Mesenchymal stem cell (in vitro differentiated cells and primary cell): Measurements from ENCODE around the gene SSNA1.

Experiments
- DNase-seq: peaks from one replicate; pipeline ENCODE4 v3.0.0-alpha.2; 2013
- H2AFZ ChIP-seq: one replicate; pipeline ENCODE4 v1.6.1; 2013; ENCODE audit warnings: low read depth, mild to moderate bottlenecking, control low read depth, inconsistent platforms, low read length, moderate library complexity
- H2AK5ac ChIP-seq: 2 replicates; pipeline ENCODE4 v1.6.1; 2013; ENCODE audit warnings: low read length, moderate library complexity, mild to moderate bottlenecking, inconsistent platforms; ENCODE audit not compliant: severe bottlenecking
- H2BK120ac ChIP-seq: one replicate; pipeline ENCODE4 v1.6.1; 2013; ENCODE audit warnings: low read depth, mild to moderate bottlenecking, inconsistent platforms, low read length, moderate library complexity
- H2BK12ac ChIP-seq, 2 experiments: one replicate each; pipeline ENCODE4 v1.6.1; 2013; ENCODE audit warnings: inconsistent platforms in 2 of 2, low read length in 2 of 2, mild to moderate bottlenecking in 2 of 2, moderate library complexity in 2 of 2, control low read depth in 1 of 2
- H2BK15ac ChIP-seq: one replicate; pipeline ENCODE4 v1.6.1; 2013; ENCODE audit warnings: mild to moderate bottlenecking, low read depth, inconsistent platforms; ENCODE audit not compliant: poor library complexity, severe bottlenecking
- H2BK5ac ChIP-seq: 2 replicates; pipeline ENCODE4 v1.6.1; 2013; ENCODE audit warnings: low read depth, mild to moderate bottlenecking, low read length, control low read depth, inconsistent platforms; ENCODE audit not compliant: poor library complexity, severe bottlenecking
- H3K14ac ChIP-seq, 2 experiments: one replicate each; pipeline ENCODE4 v1.6.1; 2013; ENCODE audit warnings: inconsistent platforms in 2 of 2, low read length in 2 of 2, control low read depth in 1 of 2, mild to moderate bottlenecking in 1 of 2, moderate library complexity in 1 of 2
- H3K18ac ChIP-seq, 2 experiments: one replicate each; pipeline ENCODE4 v1.6.1; 2013; ENCODE audit warnings: inconsistent platforms in 2 of 2, low read length in 2 of 2, control low read depth in 1 of 2, low read depth in 1 of 2, mild to moderate bottlenecking in 1 of 2
- H3K23ac ChIP-seq, 2 experiments: one replicate each; pipeline ENCODE4 v1.6.1; 2013; ENCODE audit warnings: inconsistent platforms in 2 of 2, low read length in 2 of 2, mild to moderate bottlenecking in 2 of 2, moderate library complexity in 2 of 2, control low read depth in 1 of 2
- H3K27ac ChIP-seq: 2 replicates; pipeline ENCODE4 v1.5.1; 2013; ENCODE audit warnings: mild to moderate bottlenecking, moderate library complexity, low read length, control low read depth, inconsistent platforms; ENCODE audit not compliant: poor library complexity, severe bottlenecking
- H3K27me3 ChIP-seq, 2 experiments: 2 replicates each; pipeline versions ENCODE4 v1.6.1 to v1.7.0; 2013; ENCODE audit warnings: low read length in 2 of 2, mild to moderate bottlenecking in 2 of 2, moderate library complexity in 2 of 2, control low read depth in 1 of 2, inconsistent platforms in 1 of 2; ENCODE audit not compliant: control insufficient read depth in 1 of 2, insufficient read depth in 1 of 2
- H3K36me3 ChIP-seq, 2 experiments: 2 replicates each; pipeline versions ENCODE4 v1.6.1 to v1.7.0; 2013; ENCODE audit warnings: low read length in 2 of 2, control low read depth in 1 of 2, inconsistent platforms in 1 of 2, low read depth in 1 of 2, mild to moderate bottlenecking in 1 of 2; ENCODE audit not compliant: insufficient read depth in 2 of 2, control insufficient read depth in 1 of 2
- H3K4ac ChIP-seq, 2 experiments: one replicate each; pipeline ENCODE4 v1.6.1; 2013; ENCODE audit warnings: inconsistent platforms in 2 of 2, low read length in 2 of 2, mild to moderate bottlenecking in 2 of 2, moderate library complexity in 2 of 2, control low read depth in 1 of 2, low read depth in 1 of 2
- H3K4me1 ChIP-seq: 2 replicates; pipeline ENCODE4 v1.6.1; 2013; ENCODE audit warnings: low read depth, low read length, control low read depth; ENCODE audit not compliant: control insufficient read depth, insufficient read depth
- H3K4me2 ChIP-seq: 2 replicates; pipeline ENCODE4 v1.6.1; 2013; ENCODE audit warnings: low read length, mild to moderate bottlenecking, inconsistent platforms; ENCODE audit not compliant: poor library complexity, severe bottlenecking
- H3K4me3 ChIP-seq, 2 experiments: 2 replicates each; pipeline versions ENCODE4 v1.5.1 to v1.7.0; 2013; ENCODE audit warnings: low read length in 2 of 2, mild to moderate bottlenecking in 2 of 2, control low read depth in 1 of 2, low read depth in 1 of 2; ENCODE audit not compliant: insufficient read depth in 1 of 2
- H3K79me1 ChIP-seq: replicated peaks from 2 replicates; pipeline ENCODE4 v1.6.1; 2013; ENCODE audit warnings: mild to moderate bottlenecking, control low read depth, low read length, inconsistent platforms; ENCODE audit not compliant: poor library complexity, severe bottlenecking
- H3K9ac ChIP-seq: 2 replicates; pipeline ENCODE4 v1.7.0; 2013; ENCODE audit warnings: mild to moderate bottlenecking, low read length, moderate library complexity
- H3K9me3 ChIP-seq: 2 replicates; pipeline ENCODE4 v1.7.0; 2013; ENCODE audit warnings: mild to moderate bottlenecking, low read length; ENCODE audit not compliant: control insufficient read depth
- H4K8ac ChIP-seq: one replicate; pipeline ENCODE4 v1.6.1; 2013; ENCODE audit warnings: inconsistent platforms, mild to moderate bottlenecking, low read length, moderate library complexity
- H4K91ac ChIP-seq: one replicate; pipeline ENCODE4 v1.6.1; 2013; ENCODE audit warnings: mild to moderate bottlenecking, low read length, inconsistent platforms
- WGBS: methylation state at CpG from one replicate; pipeline ENCODE4 v1.1.7; 2013; ENCODE audit warnings: mixed read lengths; 5-methylcytosine and 5-hydroxymethylcytosine counted together

SSNA1 gene

DNA sequence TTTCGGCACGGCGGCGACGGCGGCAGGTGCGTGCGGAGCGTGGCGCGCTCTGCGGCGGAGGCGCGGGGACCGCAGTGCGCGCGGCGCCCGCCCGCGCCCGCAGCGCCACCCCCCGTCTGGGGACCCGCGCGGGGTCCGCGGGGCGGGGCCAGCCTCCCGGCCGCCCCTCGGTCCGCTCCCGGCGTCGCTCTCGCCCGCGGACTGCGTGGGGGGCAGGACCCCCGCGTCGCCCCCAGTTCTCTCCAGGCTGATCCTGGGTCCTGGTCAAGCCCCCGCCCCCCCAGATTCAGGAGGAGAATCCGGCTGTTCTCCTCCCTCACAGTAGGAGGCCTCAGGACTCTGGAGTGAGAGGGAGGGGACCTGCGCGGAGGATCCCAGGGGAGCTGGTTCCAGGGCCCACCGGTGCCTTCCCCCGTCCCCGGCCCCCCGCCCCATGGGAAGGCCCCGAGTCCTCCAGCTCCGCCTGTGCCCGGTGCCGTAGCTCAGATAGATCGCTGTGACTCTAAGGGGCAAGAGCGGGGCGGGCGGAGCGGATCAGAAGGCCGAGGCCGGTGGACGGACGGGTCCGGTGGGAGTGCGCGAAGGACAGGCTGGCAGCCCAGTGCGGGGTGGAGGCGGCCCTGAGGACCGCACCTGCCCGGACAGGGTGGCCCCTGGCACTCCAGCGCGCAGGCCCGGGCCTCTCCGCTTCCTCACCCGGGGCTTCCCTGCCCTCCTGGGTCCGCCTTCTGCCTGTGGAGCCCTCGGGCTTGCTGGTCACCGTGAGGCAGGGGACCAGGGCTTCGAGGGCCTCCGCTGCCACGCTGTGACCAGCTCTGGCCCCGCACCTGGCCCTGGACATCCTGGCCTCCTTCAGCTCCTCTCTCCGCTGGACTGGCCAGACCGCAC lies 34.0 kb downstream of the SSNA1 start, which contains the start of gene RNF208:
TSS of gene RNF208 (minus strand) at position 51 of the 888 bp plus-strand sequence. CDS start 1,028 bp downstream, outside the sequence.
- no peaks in the 10 kb centered on the region for H3K79me1 ChIP-seq
- no peak within 1 kb of the TSS for H2BK5ac ChIP-seq
- peak within 1 kb of the TSS; percentile 54 to 73 for H3K4me3 ChIP-seq
- H3K27me3 ChIP-seq, result no peaks in the 10 kb centered on the region
- peak within 1 kb of the TSS; percentile 80 for H3K4me2 ChIP-seq
- H2AK5ac ChIP-seq, result no peak within 1 kb of the TSS
- peak within 1 kb of the TSS; percentile 87 for H4K91ac ChIP-seq
- H3K14ac ChIP-seq, result no peak within 1 kb of the TSS
- peaks cover 68% of the 10 kb centered on the region for H3K4me1 ChIP-seq
- peak within 1 kb of the TSS in 1 of 2 experiments; percentile 12 for H2BK12ac ChIP-seq
- H3K36me3 ChIP-seq, result peaks cover 0 to 10% of the 10 kb centered on the region in 2 experiments
- peak within 1 kb of the TSS in 1 of 2 experiments; percentile 7 for H3K4ac ChIP-seq
- peak within 1 kb of the TSS; percentile 92 for H4K8ac ChIP-seq
- H3K27ac ChIP-seq, result peak within 1 kb of the TSS; percentile 17
- peak within 1 kb of the TSS; percentile 45 for H2BK120ac ChIP-seq
- WGBS, result 19% methylated on average over 47 of the region's 88 CpGs
- H3K18ac ChIP-seq, result peak within 1 kb of the TSS; percentile 41 to 85
- H3K9ac ChIP-seq, result peak within 1 kb of the TSS; percentile 43
- DNase-seq, result peak; percentile 24
- no peaks in the 10 kb centered on the region for H3K9me3 ChIP-seq
- H2AFZ ChIP-seq, result peak within 1 kb of the TSS; percentile 65
- peak within 1 kb of the TSS; percentile 26 for H2BK15ac ChIP-seq
- peak within 1 kb of the TSS in 1 of 2 experiments; percentile 36 for H3K23ac ChIP-seq

- no peak overlapping the region for H2BK12ac ChIP-seq
- H4K8ac ChIP-seq, result peak overlapping the region; percentile 92
- WGBS, result 1% methylated on average over 62 of the region's 63 CpGs
- peak; percentile 98 for DNase-seq
- no peak overlapping the region for H2AK5ac ChIP-seq
- peak overlapping the region; percentile 96 for H2AFZ ChIP-seq
- peak overlapping the region; percentile 86 for H4K91ac ChIP-seq
- no peaks in the 10 kb centered on the region for H3K9me3 ChIP-seq
- H2BK120ac ChIP-seq, result no peak overlapping the region
- H3K18ac ChIP-seq, result peak overlapping the region; percentile 74 to 93
- H3K23ac ChIP-seq, result peak overlapping the region in 1 of 2 experiments; percentile 36
- H3K27me3 ChIP-seq, result peaks cover 0 to 4% of the 10 kb centered on the region in 2 experiments
- H2BK15ac ChIP-seq, result no peak overlapping the region
- H3K4me2 ChIP-seq, result peak overlapping the region; percentile 85
- peaks cover 59% of the 10 kb centered on the region for H3K4me1 ChIP-seq
- no peaks in the 10 kb centered on the region for H3K79me1 ChIP-seq
- H2BK5ac ChIP-seq, result no peak overlapping the region
- H3K9ac ChIP-seq, result peak overlapping the region; percentile 92
- H3K14ac ChIP-seq, result peak overlapping the region in 1 of 2 experiments; percentile 97
- peak overlapping the region; percentile 71 to 86 for H3K4me3 ChIP-seq
- H3K36me3 ChIP-seq, result peaks cover 0 to 10% of the 10 kb centered on the region in 2 experiments
- peak overlapping the region; percentile 25 for H3K27ac ChIP-seq
- H3K4ac ChIP-seq, result peak overlapping the region in 1 of 2 experiments; percentile 90
Observed at GRCh38 chr9:137223078-137223970, 34.8 kb downstream of the SSNA1 start.

- WGBS, result 80% methylated on average over 23 of the region's 23 CpGs
- H2BK120ac ChIP-seq, result no peak within 1 kb of the TSS
- DNase-seq, result no peak
- H3K4me1 ChIP-seq, result peaks cover 46% of the 10 kb centered on the region
- H2AK5ac ChIP-seq, result no peak within 1 kb of the TSS
- peak within 1 kb of the TSS; percentile 85 for H3K4me2 ChIP-seq
- no peak within 1 kb of the TSS for H3K14ac ChIP-seq
- peak within 1 kb of the TSS; percentile 91 for H4K8ac ChIP-seq
- no peaks in the 10 kb centered on the region for H3K79me1 ChIP-seq
- H3K36me3 ChIP-seq, result peaks cover 0 to 7% of the 10 kb centered on the region in 2 experiments
- peaks cover 0 to 21% of the 10 kb centered on the region in 2 experiments for H3K27me3 ChIP-seq
- no peaks in the 10 kb centered on the region for H3K9me3 ChIP-seq
- H2BK5ac ChIP-seq, result no peak within 1 kb of the TSS
- H4K91ac ChIP-seq, result peak within 1 kb of the TSS; percentile 86
- H3K9ac ChIP-seq, result peak within 1 kb of the TSS; percentile 92
- no peak within 1 kb of the TSS for H2AFZ ChIP-seq
- H3K18ac ChIP-seq, result no peak within 1 kb of the TSS
- H2BK15ac ChIP-seq, result no peak within 1 kb of the TSS
- H2BK12ac ChIP-seq, result no peak within 1 kb of the TSS
- peak within 1 kb of the TSS; percentile 71 to 86 for H3K4me3 ChIP-seq
- H3K23ac ChIP-seq, result no peak within 1 kb of the TSS
- peak within 1 kb of the TSS; percentile 9 to 90 for H3K4ac ChIP-seq
- H3K27ac ChIP-seq, result no peak within 1 kb of the TSS
Observed at GRCh38 chr9:137224830-137225694, 36.6 kb downstream of the SSNA1 start, which contains the start of gene CYSRT1. TSS of gene CYSRT1 (plus strand) at chr9:137225174. CDS start at chr9:137225622, 448 bp downstream.
